Breast epithelium (tissue), 3 donors: ENCODE results near the gene PHYKPL.

Experiments
- CTCF ChIP-seq, 3 donors: fragments of 450-650 bp; IDR thresholded peaks; one replicate each; pipeline ENCODE4 v1.5.1; 2016 to 2017; ENCODE audit warnings: antibody characterized with exemption in 3 of 3, mild to moderate bottlenecking in 3 of 3, moderate library complexity in 3 of 3
- POLR2AphosphoS5 ChIP-seq, 3 donors: sonication (generic); formaldehyde crosslinking; IDR thresholded peaks; one replicate each; pipeline ENCODE4 v1.6.1; 2017; ENCODE audit warnings: antibody characterized with exemption in 3 of 3

- TF ChIP-seq CTCF (IDR thresholded peaks at IDR 0.05) (no peak), POLR2AphosphoS5 (IDR thresholded peaks at IDR 0.05) (no peak)
Observed at GRCh38 chr5:178210686-178211085, 21.9 kb downstream of the PHYKPL start.
